NCI-H748 (cell line): ENCODE data around the gene TMEM39A.
A peak's percentile ranks its signal among the peaks of the same experiment; 100 is the strongest.

Experiments
- DNase-seq: peaks from one replicate; lab custom pipeline; 2025; ENCODE audit not compliant: unreplicated experiment; lab: John Stamatoyannopoulos, UW

Gene TMEM39A

GRCh38 chr3:119401503-119402440 lies 61.6 kb downstream of the TMEM39A start:
- no peak for DNase-seq

- DNase-seq, result no peak
Measured at GRCh38 chr3:119401069-119401468, 62.3 kb downstream of the TMEM39A start.

- DNase-seq, result no peak
Measured at GRCh38 chr3:119400466-119400865, 62.9 kb downstream of the TMEM39A start.

GRCh38 chr3:119396870-119397269 lies 66.5 kb downstream of the TMEM39A start:
- no peak for DNase-seq

- DNase-seq, result no peak
Measured at GRCh38 chr3:119395923-119396358, 67.5 kb downstream of the TMEM39A start.

- DNase-seq, result no peak
Measured at GRCh38 chr3:119388577-119388976, 74.8 kb downstream of the TMEM39A start.

GRCh38 chr3:119382134-119382533 lies 81.3 kb downstream of the TMEM39A start:
- DNase-seq, result no peak

- DNase-seq, result peak; percentile 35
Measured at GRCh38 chr3:119380697-119381096, 82.7 kb downstream of the TMEM39A start.
